ENCODE results near the gene IL17RD.

GRCh38 chr3:57160076-57160764, 4.9 kb downstream of the IL17RD start:
- TF ChIP-seq CTCF (IDR thresholded peaks at IDR 0.05) (no peak), POLR2AphosphoS5 (IDR thresholded peaks at IDR 0.05; ENCODE audit: low read depth, low read length) (no peak)

All from Panc1 (cell line).